ENCODE measurements around the gene CLIC1.

GRCh38 chr6:31701666-31702404 is 34.5 kb downstream of the CLIC1 start:
- TF ChIP-seq CTCF (IDR thresholded peaks at IDR 0.05) (no peak), POLR2A (IDR thresholded peaks at IDR 0.05) (no peak)
